Measurements from ENCODE around the gene DNAJC7. TPM values are rescaled to one million over a fixed set of nuclear protein-coding genes. Genes with fewer than 3 reads are reported as not detected.
A peak's percentile ranks its signal among the peaks of the same experiment; 100 is the strongest.
"Not testable (repeated sequence)": the region's sequence is repeated elsewhere in the genome, so short reads cannot be mapped to it uniquely, and the experiment has no call there.

The DNAJC7 gene
- total RNA-seq, 2 donors from 2014 or later, result 76.5 to 84.6 TPM

GRCh38 chr17:42020845-42021244, 3.6 kb upstream of the DNAJC7 start:
- DNase-seq; intact Hi-C loops (cut with DNase I, micrococcal nuclease); ATAC-seq: not testable (repeated sequence)

- intact Hi-C loops (cut with DNase I, micrococcal nuclease), result no loop called here
These were observed 2.5 kb upstream of the DNAJC7 start, which contains the start of gene NKIRAS2 for GRCh38 chr17:42019509-42020404. Gene NKIRAS2, plus strand, starts transcription at chr17:42020090. Its CDS starts 1,488 bp downstream, at chr17:42021578.

GRCh38 chr17:42018988-42019387, 1.7 kb upstream of the DNAJC7 start:
- no peak for DNase-seq
- intact Hi-C loops (cut with DNase I, micrococcal nuclease), result no loop called here
- no peak for ATAC-seq

More at GRCh38 chr17:42019509-42020404, 2.5 kb upstream of the DNAJC7 start, which contains the start of gene NKIRAS2:
- ATAC-seq (peak; percentile 72), DNase-seq (peak; percentile 96)

- intact Hi-C loops (cut with DNase I, micrococcal nuclease), result no loop called here
- no peak for DNase-seq
- ATAC-seq, result no peak
These were observed 1.1 kb upstream of the DNAJC7 start for GRCh38 chr17:42018339-42018738.

GRCh38 chr17:42017866-42018200, 594 bp upstream of the DNAJC7 start:
- intact Hi-C loops (cut with DNase I, micrococcal nuclease), result no loop called here
- peak in 1 of 2 donors; percentile 59 for DNase-seq
- peak; percentile 22 for ATAC-seq

GRCh38 chr17:42016411-42016831, 818 bp downstream of the DNAJC7 start:
- ATAC-seq (peak; percentile 26), DNase-seq (peak in 1 of 2 donors; percentile 33)
- intact Hi-C loops (cut with DNase I, micrococcal nuclease), result no loop called here

GRCh38 chr17:42013740-42014139, 3.5 kb downstream of the DNAJC7 start:
- DNase-seq; ATAC-seq; intact Hi-C loops (cut with DNase I, micrococcal nuclease): not testable (repeated sequence)

- ATAC-seq; intact Hi-C loops (cut with DNase I, micrococcal nuclease); DNase-seq: not testable (repeated sequence)
These were observed 4.9 kb downstream of the DNAJC7 start for GRCh38 chr17:42012363-42012762.

- DNase-seq (no peak), ATAC-seq (no peak)
- intact Hi-C loops (cut with DNase I, micrococcal nuclease), result no loop called here
These were observed 6.2 kb downstream of the DNAJC7 start for GRCh38 chr17:42010898-42011516.

- intact Hi-C loops (cut with DNase I, micrococcal nuclease); DNase-seq: not testable (repeated sequence)
- ATAC-seq, result peak; percentile 31
These were observed 7.0 kb downstream of the DNAJC7 start for GRCh38 chr17:42010266-42010680.

- peak; percentile 64 for ATAC-seq
- intact Hi-C loops (cut with DNase I, micrococcal nuclease), result no loop called here
- no peak for DNase-seq
These were observed 8.1 kb downstream of the DNAJC7 start for GRCh38 chr17:42009170-42009569.

GRCh38 chr17:42005166-42005565, 12.1 kb downstream of the DNAJC7 start:
- ATAC-seq (no peak), DNase-seq (no peak)
- intact Hi-C loops (cut with DNase I, micrococcal nuclease), result no loop called here

- peak; percentile 71 for ATAC-seq
- DNase-seq, result no peak
- intact Hi-C loops (cut with DNase I, micrococcal nuclease), result no loop called here
These were observed 14.4 kb downstream of the DNAJC7 start for GRCh38 chr17:42002792-42003301.

GRCh38 chr17:42002175-42002791, 15.0 kb downstream of the DNAJC7 start:
- no peak for ATAC-seq
- DNase-seq, result no peak
- intact Hi-C loops (cut with DNase I, micrococcal nuclease), result no loop called here

- DNase-seq (no peak), ATAC-seq (no peak)
- intact Hi-C loops (cut with DNase I, micrococcal nuclease), result no loop called here
These were observed 15.5 kb downstream of the DNAJC7 start for GRCh38 chr17:42001729-42002128.

- ATAC-seq, result peak; percentile 90
These were observed 16.7 kb downstream of the DNAJC7 start for GRCh38 chr17:42000413-42001133.

GRCh38 chr17:41998497-41998896, 18.7 kb downstream of the DNAJC7 start:
- intact Hi-C loops (cut with DNase I, micrococcal nuclease), result no loop called here
- ATAC-seq (no peak), DNase-seq (no peak)

More at GRCh38 chr17:42000413-42001133, 16.7 kb downstream of the DNAJC7 start:
- intact Hi-C loops (cut with DNase I, micrococcal nuclease), result no loop called here
- no peak for DNase-seq

- intact Hi-C loops (cut with DNase I, micrococcal nuclease), result no loop called here
- ATAC-seq (no peak), DNase-seq (no peak)
These were observed 20.4 kb downstream of the DNAJC7 start for GRCh38 chr17:41996855-41997164.

- no peak for ATAC-seq
- DNase-seq, result no peak
- intact Hi-C loops (cut with DNase I, micrococcal nuclease), result no loop called here
These were observed 24.7 kb downstream of the DNAJC7 start for GRCh38 chr17:41992576-41992975.

Data from left colon (tissue), 2 donors.